GM19395 (cell line): ENCODE results near the gene PDLIM3.
"Not testable (repeated sequence)": the region's sequence is repeated elsewhere in the genome, so short reads cannot be mapped to it uniquely, and the experiment has no call there.

Source experiments
- ATAC-seq: cut with Tn5 transposase; IDR thresholded peaks from one replicate; pipeline ENCODE4 v1.9.1; 2021; ENCODE audit warnings: mild to moderate bottlenecking, moderate library complexity; ENCODE audit not compliant: unreplicated experiment

The PDLIM3 gene

DNA sequence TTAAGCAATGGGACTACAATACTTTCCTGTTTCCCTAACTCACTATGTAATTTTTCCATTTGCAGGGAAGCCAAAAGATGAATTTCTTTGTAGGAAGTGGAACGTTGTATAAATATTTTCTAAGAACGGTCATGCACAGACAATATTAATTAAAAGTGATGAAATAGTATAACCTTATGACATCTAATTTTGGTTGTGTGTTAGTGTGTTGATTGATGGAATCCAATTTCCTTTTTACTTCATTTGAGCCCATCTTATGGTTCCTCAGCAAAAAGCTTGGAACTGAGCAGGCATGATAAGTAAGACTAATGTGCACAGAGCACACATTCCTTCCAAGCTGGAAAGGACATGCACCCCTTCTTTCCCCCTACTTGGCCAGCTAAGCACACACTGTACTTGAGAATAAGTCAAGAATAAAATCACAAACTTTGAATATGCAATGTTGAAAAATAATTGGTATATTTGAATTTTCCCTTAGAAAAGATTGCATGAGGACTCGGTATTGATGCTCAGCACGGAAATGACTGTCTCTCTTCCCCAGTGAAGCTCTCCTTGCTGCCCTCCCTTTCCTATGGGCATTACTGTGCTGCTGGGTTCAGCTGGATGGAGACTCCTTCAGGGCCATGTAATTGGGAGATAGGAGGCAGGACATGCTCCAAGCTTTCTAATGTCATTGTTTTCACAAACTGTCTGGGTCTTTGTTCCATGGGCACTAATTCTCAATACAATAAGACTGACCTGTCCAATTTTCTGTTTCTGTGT is 19.2 kb upstream of the PDLIM3 start:
- no peak for ATAC-seq

- no peak for ATAC-seq
Measured at GRCh38 chr4:185552254-185552653, 16.9 kb upstream of the PDLIM3 start.

- ATAC-seq, result no peak
Measured at GRCh38 chr4:185550933-185551332, 15.6 kb upstream of the PDLIM3 start.

DNA sequence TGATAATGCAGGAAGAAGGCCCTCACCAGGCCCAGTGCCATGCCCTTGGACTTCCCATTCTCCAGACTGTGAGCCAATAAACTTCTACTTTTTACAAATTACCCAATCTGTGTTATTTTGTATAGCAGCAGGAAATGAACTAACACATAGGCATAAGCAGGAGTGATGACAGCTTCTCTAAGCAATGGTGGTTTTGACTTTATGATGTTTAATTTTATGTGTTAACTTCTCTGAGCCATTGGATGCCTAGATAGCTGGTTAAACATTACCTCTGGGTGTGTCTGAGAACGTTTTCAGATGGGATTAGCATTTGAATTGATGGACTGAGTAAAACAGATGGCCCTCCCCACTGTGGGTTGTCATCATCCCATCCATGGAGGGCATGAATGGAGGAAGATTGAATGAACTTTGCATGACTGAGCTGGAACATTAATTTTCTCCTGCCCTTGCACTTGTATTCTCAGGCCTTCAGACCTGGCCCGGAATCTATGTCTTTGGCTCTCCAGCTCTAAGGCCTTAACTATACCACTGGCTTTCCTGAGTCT is 13.9 kb upstream of the PDLIM3 start:
- no peak for ATAC-seq

GRCh38 chr4:185548587-185548986 is 13.3 kb upstream of the PDLIM3 start:
- no peak for ATAC-seq

GRCh38 chr4:185546335-185546734 is 11.0 kb upstream of the PDLIM3 start:
- ATAC-seq, result no peak

GRCh38 chr4:185542626-185543315 is 7.5 kb upstream of the PDLIM3 start:
- ATAC-seq, result no peak

GRCh38 chr4:185541251-185541727 is 6.0 kb upstream of the PDLIM3 start:
- no peak for ATAC-seq

DNA sequence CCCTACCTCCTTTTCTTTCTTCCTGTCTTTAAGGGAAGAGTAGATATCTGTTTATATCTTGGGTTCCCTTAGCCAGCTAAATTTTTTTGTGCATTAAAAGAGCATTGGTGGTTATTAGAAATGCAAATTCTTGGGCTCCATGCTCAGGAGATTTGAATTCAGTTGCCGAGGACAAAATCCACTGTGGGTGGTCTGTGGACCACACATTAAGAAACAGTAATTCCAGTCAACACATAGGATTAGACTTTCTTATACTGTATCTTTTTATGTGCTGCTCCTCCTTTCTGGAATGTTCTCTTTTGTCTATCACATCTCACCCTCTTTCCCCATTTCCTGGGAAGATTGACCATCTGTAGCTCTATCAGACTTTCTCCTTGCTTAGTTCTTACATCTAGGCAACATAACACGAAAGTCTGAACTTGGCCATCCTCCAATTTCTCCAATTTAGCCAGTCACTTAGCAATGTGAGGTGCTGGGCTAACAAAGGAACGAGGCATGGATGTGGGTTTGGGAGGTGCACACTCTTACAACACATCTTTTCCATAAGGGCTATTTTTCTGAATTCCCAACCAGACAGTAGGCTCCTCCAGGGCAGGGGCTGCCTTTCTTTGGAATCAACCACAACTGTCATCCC is 5.3 kb upstream of the PDLIM3 start:
- ATAC-seq, result no peak

GRCh38 chr4:185540040-185540439 is 4.7 kb upstream of the PDLIM3 start:
- no peak for ATAC-seq

DNA sequence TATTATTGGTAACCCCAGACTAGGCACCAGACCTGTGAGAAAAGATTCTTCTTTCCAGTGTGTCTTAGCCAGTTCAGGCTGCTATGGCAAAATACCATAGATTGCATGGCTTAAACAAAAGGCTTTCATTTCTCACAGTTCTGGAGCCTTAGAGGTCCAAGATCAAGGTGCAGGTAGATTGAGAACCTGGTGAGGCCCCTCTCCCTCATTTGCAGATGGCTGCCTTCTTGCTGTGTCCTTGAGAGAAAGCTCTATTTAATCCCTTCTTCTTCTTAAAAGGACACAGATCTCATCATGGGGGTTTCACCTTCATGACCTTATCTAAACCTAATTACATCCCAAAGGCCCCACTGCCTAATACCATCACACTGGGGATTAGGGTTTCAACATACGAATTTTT is 3.5 kb upstream of the PDLIM3 start:
- ATAC-seq, result no peak

DNA sequence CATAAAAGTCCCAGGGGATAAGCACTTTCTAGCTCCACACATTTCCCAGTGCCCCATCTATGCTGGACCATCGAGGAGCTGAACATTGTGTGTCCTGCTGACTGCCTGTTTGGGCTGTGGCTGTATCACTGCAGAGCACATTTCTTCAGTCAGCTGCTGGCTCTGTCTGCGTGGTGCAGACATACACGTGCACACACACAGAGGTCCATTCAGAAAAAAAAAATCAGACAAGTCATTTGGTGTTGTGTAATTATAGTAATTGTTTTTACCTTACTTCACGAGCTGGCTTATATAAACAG is 1.1 kb upstream of the PDLIM3 start:
- no peak for ATAC-seq

GRCh38 chr4:185535612-185536410 is 504 bp upstream of the PDLIM3 start:
- no peak for ATAC-seq

- ATAC-seq, result no peak
Measured at GRCh38 chr4:185534511-185534865, 819 bp downstream of the PDLIM3 start.

- no peak for ATAC-seq
Measured at GRCh38 chr4:185532795-185533324, 2.4 kb downstream of the PDLIM3 start.

GRCh38 chr4:185532293-185532692 is 3.0 kb downstream of the PDLIM3 start:
- ATAC-seq, result no peak

- ATAC-seq, result not testable (repeated sequence)
Measured at GRCh38 chr4:185531654-185532053, 3.7 kb downstream of the PDLIM3 start.

DNA sequence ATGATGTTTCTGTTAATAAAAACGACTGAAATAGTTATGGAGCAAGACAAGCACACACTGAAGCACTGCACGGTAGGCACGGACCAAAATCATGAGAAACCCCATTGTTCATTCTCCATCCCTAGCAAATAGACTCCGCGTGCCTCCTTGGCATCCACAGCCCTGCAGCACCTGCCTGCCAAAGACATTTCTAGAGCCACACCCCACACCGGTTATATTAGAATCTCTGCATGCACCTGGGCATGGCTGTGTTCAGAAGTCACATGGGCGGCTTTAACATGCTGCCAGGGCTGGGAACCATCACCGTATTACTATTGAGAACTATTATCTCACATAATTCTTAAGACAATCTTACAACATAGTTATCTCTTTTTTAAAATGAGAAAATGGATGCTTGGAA is 5.9 kb downstream of the PDLIM3 start:
- ATAC-seq, result no peak

DNA sequence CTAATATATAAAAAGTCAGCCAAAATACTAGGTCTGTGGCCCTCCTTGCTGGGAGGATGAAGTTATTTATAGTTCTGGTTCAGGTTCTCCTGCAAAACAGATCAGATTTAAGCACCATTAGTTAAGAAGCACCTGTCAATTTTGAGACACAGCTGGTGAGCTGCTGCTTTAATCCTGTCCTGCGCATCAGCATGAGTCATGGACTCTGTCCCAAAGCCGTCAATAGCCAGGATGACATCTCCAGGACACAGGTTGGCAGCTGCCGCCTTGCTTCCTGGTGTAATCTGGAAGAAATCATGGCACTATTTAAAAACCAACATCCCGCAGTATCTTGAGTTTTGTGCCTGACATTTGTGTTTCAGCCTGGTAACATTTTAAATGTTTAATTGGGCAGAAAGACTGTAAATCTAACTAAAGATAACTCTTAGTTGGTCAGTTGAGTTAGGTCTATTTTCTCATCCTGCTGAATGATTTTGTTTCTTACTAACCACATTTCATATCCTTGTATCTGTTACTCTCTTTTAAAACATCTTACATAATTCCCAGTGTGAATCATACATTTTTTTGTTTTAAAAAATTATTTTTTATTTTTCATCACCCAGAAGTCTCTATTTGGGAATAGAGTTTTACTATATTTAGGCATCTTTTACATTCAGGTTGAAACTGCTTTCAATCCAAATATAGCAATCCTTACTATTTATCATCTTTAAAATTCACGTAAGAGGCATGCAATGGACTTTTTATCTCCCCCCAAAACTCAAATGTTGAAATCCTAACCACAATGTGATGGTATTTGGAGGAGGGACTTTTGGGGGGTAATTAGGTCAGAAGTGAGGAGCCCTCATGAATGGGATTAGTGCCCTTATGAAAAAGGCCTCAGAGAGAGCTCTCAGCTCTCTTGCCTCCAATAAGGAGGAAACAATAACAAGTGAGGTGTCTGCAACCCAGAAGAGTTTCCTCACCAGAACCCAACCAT is 10.1 kb downstream of the PDLIM3 start:
- ATAC-seq, result no peak

GRCh38 chr4:185523862-185524261 is 11.4 kb downstream of the PDLIM3 start:
- ATAC-seq, result no peak
